ENCODE results near the gene KCNN4. TPM values are rescaled to one million over a fixed set of nuclear protein-coding genes. Genes with fewer than 3 reads are reported as not detected.

Gene KCNN4
- total and polyA plus RNA-seq, 2 donors from 2014 or later = 0.80 to 6.1 TPM

GRCh38 chr19:43754503-43755255, 26.1 kb downstream of the KCNN4 start, which contains the start of gene SMG9:
Gene SMG9 (minus strand): TSS chr19:43754962. CDS start chr19:43750741, 4,221 bp downstream.
- no peaks in the 10 kb centered on the region for H3K9me3 ChIP-seq (ENCODE audit: control insufficient read depth in 2 of 3, insufficient read depth in 1 of 3, low read length in 3 of 3)
- peaks cover 0 to 14% (median 4%) of the 10 kb centered on the region in 3 donors for H3K4me1 ChIP-seq (ENCODE audit: control insufficient read depth in 2 of 3, insufficient read depth in 2 of 3, low read depth in 1 of 3, low read length in 3 of 3)
- H3K9ac ChIP-seq (ENCODE audit: low read length in 3 of 3) = peak within 1 kb of the TSS; percentile 76 to 93 (median 90)
- DNase-seq (peak; percentile 98 to 100 (median 99)), FAIRE-seq (no peak)
- H3K4me3 ChIP-seq (ENCODE audit: low read length in 3 of 3) = peak within 1 kb of the TSS; percentile 76 to 92 (median 88)
- H3K27me3 ChIP-seq (ENCODE audit: control insufficient read depth, insufficient read depth, low read length) = no peaks in the 10 kb centered on the region
- H3K27ac ChIP-seq (ENCODE audit: low read depth in 2 of 2, low read length in 2 of 2) = peak within 1 kb of the TSS; percentile 98 to 100
- intact Hi-C loops (cut with DNase I) = no loop called here
- peaks cover 0 to 8% (median 2%) of the 10 kb centered on the region in 3 donors for H3K36me3 ChIP-seq (ENCODE audit: control insufficient read depth in 2 of 3, insufficient read depth in 3 of 3, low read length in 3 of 3)
- TF ChIP-seq CTCF (IDR thresholded peaks at IDR 0.05; ENCODE audit: borderline replicate concordance, extremely low read depth, insufficient read depth) = no peak

GRCh38 chr19:43754253-43754502, 26.6 kb downstream of the KCNN4 start:
- no peak for FAIRE-seq
- intact Hi-C loops (cut with DNase I) = no loop called here

GRCh38 chr19:43752287-43752875, 28.4 kb downstream of the KCNN4 start:
- DNase-seq (no peak), FAIRE-seq (no peak)
- Histone ChIP-seq H3K4me3 (ENCODE audit: low read length in 3 of 3) (no peak overlapping the region), H3K4me1 (ENCODE audit: control insufficient read depth in 2 of 3, insufficient read depth in 2 of 3, low read depth in 1 of 3, low read length in 3 of 3) (peaks cover 0 to 14% (median 4%) of the 10 kb centered on the region in 3 donors), H3K9ac (ENCODE audit: low read length in 3 of 3) (no peak overlapping the region), H3K9me3 (ENCODE audit: control insufficient read depth in 2 of 3, insufficient read depth in 1 of 3, low read length in 3 of 3) (no peaks in the 10 kb centered on the region), H3K36me3 (ENCODE audit: control insufficient read depth in 2 of 3, insufficient read depth in 3 of 3, low read length in 3 of 3) (peaks cover 0 to 22% (median 10%) of the 10 kb centered on the region in 3 donors), H3K27me3 (ENCODE audit: control insufficient read depth, insufficient read depth, low read length) (no peaks in the 10 kb centered on the region), H3K27ac (ENCODE audit: low read depth in 2 of 2, low read length in 2 of 2) (no peak overlapping the region)
- intact Hi-C loops (cut with DNase I) = no loop called here
- TF ChIP-seq CTCF (IDR thresholded peaks at IDR 0.05; ENCODE audit: borderline replicate concordance, extremely low read depth, insufficient read depth) = no peak

More at GRCh38 chr19:43754253-43754502, 26.6 kb downstream of the KCNN4 start:
- no peak for TF ChIP-seq CTCF (IDR thresholded peaks at IDR 0.05; ENCODE audit: borderline replicate concordance, extremely low read depth, insufficient read depth)
- peak overlapping the region; percentile 98 to 100 for H3K27ac ChIP-seq (ENCODE audit: low read depth in 2 of 2, low read length in 2 of 2)
- H3K36me3 ChIP-seq (ENCODE audit: control insufficient read depth in 2 of 3, insufficient read depth in 3 of 3, low read length in 3 of 3) = peaks cover 0 to 13% (median 2%) of the 10 kb centered on the region in 3 donors
- H3K4me3 ChIP-seq (ENCODE audit: low read length in 3 of 3) = peak overlapping the region; percentile 76 to 92 (median 82)
- DNase-seq = no peak
- no peaks in the 10 kb centered on the region for H3K9me3 ChIP-seq (ENCODE audit: control insufficient read depth in 2 of 3, insufficient read depth in 1 of 3, low read length in 3 of 3)
- H3K9ac ChIP-seq (ENCODE audit: low read length in 3 of 3) = peak overlapping the region; percentile 61 to 93 (median 90)
- H3K27me3 ChIP-seq (ENCODE audit: control insufficient read depth, insufficient read depth, low read length) = no peaks in the 10 kb centered on the region
- peaks cover 0 to 14% (median 4%) of the 10 kb centered on the region in 3 donors for H3K4me1 ChIP-seq (ENCODE audit: control insufficient read depth in 2 of 3, insufficient read depth in 2 of 3, low read depth in 1 of 3, low read length in 3 of 3)
